ENCODE data around the gene CAPZA1.
A peak's percentile ranks its signal among the peaks of the same experiment; 100 is the strongest.

GRCh38 chr1:112614460-112615065 lies 5.1 kb upstream of the CAPZA1 start:
- TF ChIP-seq CTCF (IDR thresholded peaks at IDR 0.05) (peak; percentile 85), TAF1 (IDR thresholded peaks at IDR 0.05; ENCODE audit: borderline replicate concordance, low read depth, low read length) (no peak), SIN3A (IDR thresholded peaks at IDR 0.05; ENCODE audit: borderline replicate concordance, low read depth, low read length) (no peak), USF1 (IDR thresholded peaks at IDR 0.05; ENCODE audit: borderline replicate concordance, low read depth) (no peak), MXI1 (IDR thresholded peaks at IDR 0.05; ENCODE audit: low read depth, low read length) (no peak), EP300 (IDR thresholded peaks at IDR 0.05; ENCODE audit: borderline replicate concordance in 1 of 2, low read depth in 1 of 2, low read length in 1 of 2) (no peak), POLR2AphosphoS5 (IDR thresholded peaks at IDR 0.05; ENCODE audit: low read depth, low read length) (no peak), ZBTB33 (IDR thresholded peaks at IDR 0.05; ENCODE audit: borderline replicate concordance, low read depth) (no peak), RAD21 (IDR thresholded peaks at IDR 0.05; ENCODE audit: low read length) (peak; percentile 64), JUND (IDR thresholded peaks at IDR 0.05) (no peak), GABPA (IDR thresholded peaks at IDR 0.05; ENCODE audit: low read depth) (no peak), TCF12 (IDR thresholded peaks at IDR 0.05) (no peak)

Data from SK-N-SH (cell line).